DOHH2 (cell line): ENCODE results near the gene NEURL1B.

Experiments
- EZH2phosphoT487 ChIP-seq: fragments of 200-600 bp; sonication (generic); IDR thresholded peaks from 2 replicates; pipeline ENCODE4 v1.6.1; 2017; ENCODE audit warnings: borderline replicate concordance, mild to moderate bottlenecking, antibody characterized with exemption, low read length, moderate library complexity, mixed read lengths
- TF ChIP-seq, protein P1 (sequence below): fragments of 200-600 bp; sonication (generic); IDR thresholded peaks from one replicate; pipeline ENCODE4 v1.5.1; 2014; ENCODE audit warnings: antibody characterized with exemption, mild to moderate bottlenecking, low read depth, low read length; ENCODE audit not compliant: poor library complexity, severe bottlenecking

- TF ChIP-seq, protein P1, sequence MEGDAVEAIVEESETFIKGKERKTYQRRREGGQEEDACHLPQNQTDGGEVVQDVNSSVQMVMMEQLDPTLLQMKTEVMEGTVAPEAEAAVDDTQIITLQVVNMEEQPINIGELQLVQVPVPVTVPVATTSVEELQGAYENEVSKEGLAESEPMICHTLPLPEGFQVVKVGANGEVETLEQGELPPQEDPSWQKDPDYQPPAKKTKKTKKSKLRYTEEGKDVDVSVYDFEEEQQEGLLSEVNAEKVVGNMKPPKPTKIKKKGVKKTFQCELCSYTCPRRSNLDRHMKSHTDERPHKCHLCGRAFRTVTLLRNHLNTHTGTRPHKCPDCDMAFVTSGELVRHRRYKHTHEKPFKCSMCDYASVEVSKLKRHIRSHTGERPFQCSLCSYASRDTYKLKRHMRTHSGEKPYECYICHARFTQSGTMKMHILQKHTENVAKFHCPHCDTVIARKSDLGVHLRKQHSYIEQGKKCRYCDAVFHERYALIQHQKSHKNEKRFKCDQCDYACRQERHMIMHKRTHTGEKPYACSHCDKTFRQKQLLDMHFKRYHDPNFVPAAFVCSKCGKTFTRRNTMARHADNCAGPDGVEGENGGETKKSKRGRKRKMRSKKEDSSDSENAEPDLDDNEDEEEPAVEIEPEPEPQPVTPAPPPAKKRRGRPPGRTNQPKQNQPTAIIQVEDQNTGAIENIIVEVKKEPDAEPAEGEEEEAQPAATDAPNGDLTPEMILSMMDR = no peak
- TF ChIP-seq EZH2phosphoT487 = no peak
Observed at GRCh38 chr5:172700365-172701290, 59.6 kb downstream of the NEURL1B start.
